DOHH2 (cell line): ENCODE measurements around the gene KCNN4.

Experiments
- CTCF ChIP-seq: fragments of 200-600 bp; sonication (generic); IDR thresholded peaks from one replicate; pipeline ENCODE4 v1.5.1; 2014; ENCODE audit warnings: antibody characterized with exemption, mild to moderate bottlenecking, low read depth, low read length; ENCODE audit not compliant: poor library complexity, severe bottlenecking
- EZH2phosphoT487 ChIP-seq: fragments of 200-600 bp; sonication (generic); IDR thresholded peaks from 2 replicates; pipeline ENCODE4 v1.6.1; 2017; ENCODE audit warnings: borderline replicate concordance, mild to moderate bottlenecking, antibody characterized with exemption, low read length, moderate library complexity, mixed read lengths

GRCh38 chr19:43726736-43727592, 53.8 kb downstream of the KCNN4 start:
- no peak for TF ChIP-seq CTCF
- no peak for TF ChIP-seq EZH2phosphoT487
